ENCODE data around the gene TNFRSF6B.

The TNFRSF6B gene

DNA sequence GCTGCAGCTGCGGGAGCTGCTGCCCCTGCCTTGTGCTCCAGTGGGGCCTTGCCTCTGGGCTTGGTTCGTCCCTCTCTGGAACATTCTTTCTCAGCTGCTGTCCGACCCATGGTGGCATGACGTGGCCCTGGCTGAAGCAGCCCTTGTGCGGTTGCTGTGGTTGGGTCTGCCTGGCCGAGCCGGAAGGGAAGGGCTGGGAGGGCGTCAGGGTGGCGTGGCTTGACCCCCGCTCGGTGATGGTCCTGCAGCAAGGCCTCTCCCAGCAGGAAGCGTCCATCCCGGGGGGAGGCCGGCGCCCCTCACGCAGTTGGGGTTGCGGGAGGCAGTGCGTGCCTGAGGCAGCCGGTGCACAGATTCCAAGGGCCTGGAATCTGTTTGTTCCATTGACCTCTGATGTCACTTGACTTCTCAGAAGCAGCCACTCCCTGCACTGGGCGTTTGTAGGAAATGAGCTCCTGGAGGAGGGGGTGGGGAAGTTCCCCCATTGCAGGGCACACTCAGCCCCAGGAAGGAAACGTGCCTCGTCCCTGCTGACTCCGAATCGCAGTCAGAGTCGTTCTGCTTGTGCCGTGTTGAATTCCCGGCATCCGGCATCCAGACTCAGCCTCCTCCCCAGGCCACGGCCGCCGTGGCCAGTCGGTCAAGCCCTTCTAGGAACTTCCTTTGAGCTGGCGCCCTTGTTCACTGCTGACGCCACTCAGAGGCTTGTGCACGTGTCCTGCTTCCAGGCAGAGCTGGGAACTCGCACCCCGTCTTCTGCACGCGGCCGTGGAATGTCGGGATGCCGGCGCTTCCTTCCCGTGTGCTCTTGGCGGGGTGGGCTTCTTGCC, 9.7 kb upstream of the TNFRSF6B start:
- peak; percentile 82 for DNase-seq

- no peak for DNase-seq
Observed at GRCh38 chr20:63687419-63688178, 8.9 kb upstream of the TNFRSF6B start.

DNA sequence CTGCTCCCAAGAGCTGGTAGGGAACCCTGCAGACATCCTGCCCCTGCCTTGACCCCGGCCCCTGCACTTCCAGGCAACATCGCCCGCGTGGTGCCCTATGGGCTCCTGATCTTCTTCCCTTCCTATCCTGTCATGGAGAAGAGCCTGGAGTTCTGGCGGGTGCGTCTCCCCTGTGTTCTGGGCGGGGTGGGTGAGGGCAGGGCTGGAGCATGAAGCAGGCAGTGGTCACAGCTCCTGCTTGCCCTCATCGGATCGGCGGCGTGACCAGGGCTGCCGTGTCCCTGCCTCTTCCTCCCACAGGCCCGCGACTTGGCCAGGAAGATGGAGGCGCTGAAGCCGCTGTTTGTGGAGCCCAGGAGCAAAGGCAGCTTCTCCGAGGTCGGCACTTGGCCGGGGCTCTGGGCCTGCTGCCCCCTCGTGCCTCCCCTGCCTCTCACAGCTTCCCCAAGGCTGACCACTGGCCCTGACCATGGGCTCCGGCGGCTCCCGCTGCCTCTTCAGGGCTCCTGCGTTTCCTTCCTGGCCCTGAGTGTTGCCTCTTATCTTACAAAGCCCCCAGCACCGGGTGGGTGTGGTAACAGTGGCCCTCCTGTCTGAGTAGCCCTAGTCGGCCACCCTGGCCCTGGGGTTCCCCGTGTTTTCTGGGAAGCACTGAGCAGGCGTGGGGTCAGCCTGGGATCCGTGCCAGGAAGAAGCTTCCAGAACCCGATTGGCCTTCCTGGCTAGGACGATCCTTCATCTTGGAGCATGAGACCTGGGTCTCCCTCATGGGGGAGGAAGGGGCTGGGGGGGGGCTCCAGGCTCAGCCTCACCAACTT, 8.0 kb upstream of the TNFRSF6B start:
- DNase-seq: no peak

DNA sequence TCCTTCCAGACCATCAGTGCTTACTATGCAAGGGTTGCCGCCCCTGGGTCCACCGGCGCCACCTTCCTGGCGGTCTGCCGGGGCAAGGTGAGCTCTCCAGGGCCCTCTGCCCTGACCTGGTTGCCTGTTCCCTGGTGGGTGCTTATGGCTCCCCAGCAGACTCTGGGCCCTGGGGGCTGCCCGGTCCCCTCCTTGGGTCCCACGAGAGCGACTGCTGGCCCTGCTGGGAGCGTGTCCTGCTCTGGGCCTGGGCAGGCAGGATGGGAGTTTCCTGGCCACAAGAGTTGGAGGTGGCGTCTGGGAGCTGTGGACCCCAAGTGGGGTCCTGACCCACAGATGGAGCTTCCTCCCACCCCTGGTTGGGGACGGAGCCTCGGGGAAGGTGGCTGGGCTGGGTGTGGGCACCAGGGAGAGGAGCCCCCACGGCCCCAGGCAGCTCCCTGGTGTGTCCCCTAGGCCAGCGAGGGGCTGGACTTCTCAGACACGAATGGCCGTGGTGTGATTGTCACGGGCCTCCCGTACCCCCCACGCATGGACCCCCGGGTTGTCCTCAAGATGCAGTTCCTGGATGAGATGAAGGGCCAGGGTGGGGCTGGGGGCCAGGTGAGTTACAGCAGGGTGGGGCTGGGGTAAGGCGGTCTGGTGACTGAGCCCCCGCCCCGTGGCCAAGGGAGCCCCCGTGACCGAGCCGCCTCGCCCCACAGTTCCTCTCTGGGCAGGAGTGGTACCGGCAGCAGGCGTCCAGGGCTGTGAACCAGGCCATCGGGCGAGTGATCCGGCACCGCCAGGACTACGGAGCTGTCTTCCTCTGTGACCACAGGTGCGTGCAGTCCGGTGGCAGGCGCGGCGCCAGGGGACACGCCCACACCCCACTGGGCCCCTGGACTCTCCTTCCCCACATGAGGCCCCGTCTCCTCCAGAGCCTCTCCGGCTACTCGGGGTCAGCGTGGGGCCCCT, 7.1 kb upstream of the TNFRSF6B start:
- DNase-seq: no peak

DNA sequence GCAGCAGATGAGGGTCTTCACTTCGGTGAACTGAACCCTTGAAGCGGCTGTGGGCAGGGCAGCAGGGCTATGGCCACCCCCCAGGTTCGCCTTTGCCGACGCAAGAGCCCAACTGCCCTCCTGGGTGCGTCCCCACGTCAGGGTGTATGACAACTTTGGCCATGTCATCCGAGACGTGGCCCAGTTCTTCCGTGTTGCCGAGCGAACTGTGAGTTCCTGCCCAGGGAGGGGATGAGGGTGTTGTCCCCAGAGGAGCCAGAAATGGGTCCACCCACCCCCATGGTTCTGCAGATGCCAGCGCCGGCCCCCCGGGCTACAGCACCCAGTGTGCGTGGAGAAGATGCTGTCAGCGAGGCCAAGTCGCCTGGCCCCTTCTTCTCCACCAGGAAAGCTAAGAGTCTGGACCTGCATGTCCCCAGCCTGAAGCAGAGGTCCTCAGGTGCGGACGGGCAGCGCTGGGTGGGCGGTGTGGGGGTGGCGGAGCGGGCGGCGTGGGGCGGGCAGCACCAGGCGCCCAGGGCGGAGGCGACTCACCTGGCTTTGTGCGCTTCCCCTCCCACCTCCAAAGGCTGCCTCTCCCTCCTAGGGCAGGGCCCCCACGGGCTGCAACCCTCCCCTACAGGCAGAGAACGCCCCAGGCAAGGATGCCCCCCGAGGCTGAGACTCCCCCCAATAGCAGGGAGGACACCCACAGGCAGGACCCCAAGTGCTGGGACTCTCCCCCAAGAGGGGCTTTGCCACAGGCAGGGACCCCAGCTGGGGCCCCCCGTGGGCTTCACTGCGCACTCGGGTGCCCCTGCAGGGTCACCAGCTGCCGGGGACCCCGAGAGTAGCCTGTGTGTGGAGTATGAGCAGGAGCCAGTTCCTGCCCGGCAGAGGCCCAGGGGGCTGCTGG, 6.2 kb upstream of the TNFRSF6B start:
- no peak for DNase-seq

DNA sequence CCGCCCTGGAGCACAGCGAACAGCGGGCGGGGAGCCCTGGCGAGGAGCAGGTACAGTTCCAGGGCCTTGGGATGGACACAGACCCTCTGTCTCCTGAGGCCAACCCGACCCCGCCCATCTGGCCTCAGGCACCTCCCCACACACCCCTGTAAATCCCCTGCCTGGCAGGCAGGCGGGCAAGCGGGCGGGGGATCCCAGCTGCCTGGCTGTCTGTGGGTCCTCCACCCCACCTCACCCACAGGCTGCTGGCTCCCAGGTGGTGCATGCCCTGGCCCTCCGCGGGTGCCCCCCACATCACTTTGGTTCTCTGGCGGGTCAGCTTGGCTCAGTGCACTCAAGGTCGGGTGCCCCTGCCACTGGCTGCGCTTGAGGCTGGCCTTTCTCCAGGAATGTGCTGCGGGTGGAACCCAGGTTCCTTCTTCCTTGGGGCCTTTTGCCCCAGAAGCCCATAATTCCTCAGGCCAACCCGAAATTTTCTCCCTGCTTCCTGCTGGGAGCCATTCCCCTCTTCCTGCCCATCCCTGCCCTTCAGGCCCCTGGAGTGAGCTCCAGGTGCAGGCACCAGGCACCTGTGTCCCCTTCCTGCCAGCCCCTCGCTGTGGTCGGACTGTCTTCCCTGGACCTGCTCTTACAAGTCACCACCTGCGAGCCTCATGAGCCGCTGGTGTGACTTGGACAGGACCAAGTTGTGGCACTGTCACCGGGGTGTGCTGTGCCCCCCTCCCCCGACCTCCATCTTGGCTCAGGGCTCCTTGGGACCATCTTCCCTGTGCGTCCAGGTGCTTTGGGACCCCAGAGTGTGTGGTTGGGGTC, 5.3 kb upstream of the TNFRSF6B start:
- DNase-seq: no peak

DNA sequence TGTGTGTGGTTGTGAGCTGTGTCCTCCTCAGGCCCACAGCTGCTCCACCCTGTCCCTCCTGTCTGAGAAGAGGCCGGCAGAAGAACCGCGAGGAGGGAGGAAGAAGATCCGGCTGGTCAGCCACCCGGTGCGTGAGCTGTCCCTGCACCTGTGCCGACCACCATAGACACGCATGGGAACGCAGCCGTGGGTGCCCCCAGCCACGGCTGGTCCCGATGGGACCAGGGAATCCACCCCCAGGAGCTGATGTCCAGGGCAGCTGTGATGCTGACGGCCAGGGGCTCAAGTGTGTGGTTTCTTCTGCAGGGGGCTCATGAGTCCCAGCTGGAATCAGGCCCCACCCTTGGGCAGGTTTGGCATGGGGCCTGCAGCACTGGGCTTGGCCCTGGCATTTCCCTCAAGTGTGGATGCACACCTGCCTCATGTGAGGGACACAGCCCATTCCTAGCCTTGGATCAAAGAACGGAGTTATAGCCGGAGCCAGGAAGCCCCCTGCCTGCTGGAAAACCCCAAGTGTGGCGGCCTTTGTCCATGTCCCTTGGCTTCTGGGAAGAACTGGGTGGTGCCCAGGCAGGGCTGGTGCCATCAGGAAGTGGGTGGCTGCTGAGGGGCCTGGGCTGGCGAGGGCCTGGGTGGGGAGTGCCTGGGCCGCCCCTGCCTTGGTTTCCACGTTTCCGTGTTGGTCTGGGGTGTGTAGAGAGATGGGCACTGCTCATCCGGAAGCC, 4.6 kb upstream of the TNFRSF6B start:
- DNase-seq: no peak

GRCh38 chr20:63692436-63693082, 3.9 kb upstream of the TNFRSF6B start:
- DNase-seq: no peak

GRCh38 chr20:63693083-63693732, 3.2 kb upstream of the TNFRSF6B start:
- DNase-seq: no peak

GRCh38 chr20:63693733-63694583, 2.5 kb upstream of the TNFRSF6B start:
- no peak for DNase-seq

DNA sequence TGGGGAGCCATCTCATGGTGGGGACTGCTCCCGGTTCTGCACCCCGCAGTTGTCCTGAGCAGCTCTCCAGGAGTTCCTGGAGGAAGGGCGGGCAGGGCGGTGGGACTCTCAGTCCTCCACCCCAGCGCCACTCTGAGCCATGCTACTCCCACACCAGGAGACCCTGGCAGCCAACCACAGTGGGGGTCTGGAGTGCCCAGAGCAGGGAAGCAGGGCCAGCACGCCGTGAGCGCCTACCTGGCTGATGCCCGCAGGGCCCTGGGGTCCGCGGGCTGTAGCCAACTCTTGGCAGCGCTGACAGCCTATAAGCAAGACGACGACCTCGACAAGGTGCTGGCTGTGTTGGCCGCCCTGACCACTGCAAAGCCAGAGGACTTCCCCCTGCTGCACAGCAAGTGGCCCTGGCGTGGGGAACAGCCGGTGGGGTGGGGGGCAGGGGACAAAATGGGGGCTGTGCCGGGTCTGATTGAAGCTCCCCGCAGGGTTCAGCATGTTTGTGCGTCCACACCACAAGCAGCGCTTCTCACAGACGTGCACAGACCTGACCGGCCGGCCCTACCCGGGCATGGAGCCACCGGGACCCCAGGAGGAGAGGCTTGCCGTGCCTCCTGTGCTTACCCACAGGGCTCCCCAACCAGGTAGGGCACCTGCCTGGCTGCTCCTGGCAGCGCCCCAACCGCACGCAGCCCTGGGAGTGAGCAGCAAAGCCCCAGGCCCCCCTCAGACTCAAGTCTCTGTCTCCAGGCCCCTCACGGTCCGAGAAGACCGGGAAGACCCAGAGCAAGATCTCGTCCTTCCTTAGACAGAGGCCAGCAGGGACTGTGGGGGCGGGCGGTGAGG, 1.6 kb upstream of the TNFRSF6B start:
- DNase-seq: no peak

GRCh38 chr20:63695424-63696305, 787 bp upstream of the TNFRSF6B start:
- no peak for DNase-seq

DNA sequence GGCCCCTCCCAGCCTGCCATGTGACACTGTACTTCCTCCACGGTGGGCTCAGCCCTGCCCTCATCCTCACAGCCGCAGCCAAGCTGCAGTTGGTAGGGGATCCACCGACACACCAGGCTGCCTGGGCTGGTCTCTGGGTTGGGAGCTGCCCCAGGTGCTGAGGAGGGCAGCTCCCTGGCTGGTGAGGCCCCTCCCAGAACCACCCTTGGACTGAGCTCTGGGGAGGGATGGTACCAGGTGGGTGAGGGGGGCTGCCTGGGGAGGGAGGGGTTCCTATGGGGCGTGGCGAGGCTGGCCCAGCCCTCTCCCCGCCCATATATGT, 185 bp upstream of the TNFRSF6B start:
- DNase-seq: peak; percentile 83

DNA sequence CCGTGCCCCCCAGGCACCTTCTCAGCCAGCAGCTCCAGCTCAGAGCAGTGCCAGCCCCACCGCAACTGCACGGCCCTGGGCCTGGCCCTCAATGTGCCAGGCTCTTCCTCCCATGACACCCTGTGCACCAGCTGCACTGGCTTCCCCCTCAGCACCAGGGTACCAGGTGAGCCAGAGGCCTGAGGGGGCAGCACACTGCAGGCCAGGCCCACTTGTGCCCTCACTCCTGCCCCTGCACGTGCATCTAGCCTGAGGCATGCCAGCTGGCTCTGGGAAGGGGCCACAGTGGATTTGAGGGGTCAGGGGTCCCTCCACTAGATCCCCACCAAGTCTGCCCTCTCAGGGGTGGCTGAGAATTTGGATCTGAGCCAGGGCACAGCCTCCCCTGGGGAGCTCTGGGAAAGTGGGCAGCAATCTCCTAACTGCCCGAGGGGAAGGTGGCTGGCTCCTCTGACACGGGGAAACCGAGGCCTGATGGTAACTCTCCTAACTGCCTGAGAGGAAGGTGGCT, 960 bp downstream of the TNFRSF6B start:
- DNase-seq: no peak

DNA sequence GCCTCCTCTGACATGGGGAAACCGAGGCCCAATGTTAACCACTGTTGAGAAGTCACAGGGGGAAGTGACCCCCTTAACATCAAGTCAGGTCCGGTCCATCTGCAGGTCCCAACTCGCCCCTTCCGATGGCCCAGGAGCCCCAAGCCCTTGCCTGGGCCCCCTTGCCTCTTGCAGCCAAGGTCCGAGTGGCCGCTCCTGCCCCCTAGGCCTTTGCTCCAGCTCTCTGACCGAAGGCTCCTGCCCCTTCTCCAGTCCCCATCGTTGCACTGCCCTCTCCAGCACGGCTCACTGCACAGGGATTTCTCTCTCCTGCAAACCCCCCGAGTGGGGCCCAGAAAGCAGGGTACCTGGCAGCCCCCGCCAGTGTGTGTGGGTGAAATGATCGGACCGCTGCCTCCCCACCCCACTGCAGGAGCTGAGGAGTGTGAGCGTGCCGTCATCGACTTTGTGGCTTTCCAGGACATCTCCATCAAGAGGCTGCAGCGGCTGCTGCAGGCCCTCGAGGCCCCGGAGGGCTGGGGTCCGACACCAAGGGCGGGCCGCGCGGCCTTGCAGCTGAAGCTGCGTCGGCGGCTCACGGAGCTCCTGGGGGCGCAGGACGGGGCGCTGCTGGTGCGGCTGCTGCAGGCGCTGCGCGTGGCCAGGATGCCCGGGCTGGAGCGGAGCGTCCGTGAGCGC, 1.6 kb downstream of the TNFRSF6B start:
- DNase-seq: no peak

Data from hematopoietic multipotent progenitor cell treated with erythropoietin and hydrocortisone succinate and interleukin-3 and kit ligand, for 4 days (in vitro differentiated cells).